Epithelial cell of proximal tubule (primary cell): Measurements from ENCODE around the gene PSMA3. TPM values are rescaled to one million over a fixed set of nuclear protein-coding genes. Genes with fewer than 3 reads are reported as not detected.

Source experiments
- DNase-seq: peaks from one replicate; pipeline ENCODE4 v3.0.0-alpha.2; 2011; ENCODE audit warnings: low read depth
- H3K4me3 ChIP-seq: 2 replicates; pipeline ENCODE4 v1.5.1; 2011; ENCODE audit warnings: low read depth, mild to moderate bottlenecking, low read length
- CTCF ChIP-seq: conservative IDR thresholded peaks from 2 replicates; pipeline ENCODE4 v1.5.1; 2012; ENCODE audit warnings: low read depth, mild to moderate bottlenecking, low read length
- total RNA-seq: library from RNA; depleted of rRNA; stranded (reverse); fragments of >200 nt; gene quantifications from 2 replicates; pipeline ENCODE4 v1.2.3, GENCODE V29; 2015

The PSMA3 gene
- total RNA-seq, 1 donor from 2014 or later: 255 TPM

DNA sequence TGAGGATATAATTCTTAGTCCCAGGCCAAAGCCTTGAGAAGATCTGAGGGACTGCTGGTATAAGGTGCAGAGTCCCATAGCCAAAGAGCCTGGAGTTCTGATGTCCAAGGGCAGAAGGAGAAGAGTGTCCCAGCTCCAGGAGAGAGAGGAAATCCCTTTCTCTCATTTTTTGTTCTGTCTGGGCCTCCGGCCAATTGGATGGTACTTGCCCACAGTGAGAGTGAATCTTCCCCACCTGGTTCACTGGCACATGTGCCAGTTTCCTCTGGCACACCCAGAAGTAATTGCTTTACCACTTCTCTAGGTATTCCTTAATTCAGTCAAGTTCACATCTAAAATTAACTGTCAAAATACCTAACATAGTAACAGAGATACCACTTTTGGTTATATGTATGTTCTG is 69.1 kb downstream of the PSMA3 start:
- H3K4me3 ChIP-seq: no peak overlapping the region
- DNase-seq: no peak
- no peak for TF ChIP-seq CTCF

DNA sequence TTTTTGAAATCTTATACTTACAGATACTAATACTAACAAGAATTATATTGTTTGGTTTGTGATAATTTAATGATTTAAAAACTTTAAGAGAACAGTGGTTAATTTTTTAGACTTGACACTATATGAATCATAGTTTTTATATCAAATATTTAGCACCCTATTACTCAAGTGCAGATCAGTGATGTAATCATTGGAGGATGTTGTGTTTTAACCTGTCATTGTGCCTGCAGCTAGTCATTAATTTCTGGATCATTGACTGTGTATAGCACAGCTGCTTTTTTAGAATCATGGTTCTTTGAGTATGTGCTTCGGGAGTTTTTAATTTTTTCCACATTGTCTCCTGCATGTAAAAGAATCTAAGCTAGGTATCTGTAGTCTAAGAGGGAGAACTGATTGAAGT is 71.0 kb downstream of the PSMA3 start:
- H3K4me3 ChIP-seq: no peak overlapping the region
- TF ChIP-seq CTCF: no peak
- DNase-seq: no peak

Other genes with a start within 250 kb of the PSMA3 start
- gene ARMH4, start 92.6 kb upstream of the PSMA3 start, total RNA-seq: 4.4 and 5.8 TPM in 2 replicates
- gene ACTR10, start 44.7 kb upstream of the PSMA3 start, total RNA-seq: 70.0 and 103 TPM in 2 replicates
- gene ARID4A, start 53.7 kb downstream of the PSMA3 start, total RNA-seq: 2.7 and 8.6 TPM in 2 replicates
- gene TOMM20L, start 151.1 kb downstream of the PSMA3 start, total RNA-seq: not detected in 2 replicates
- gene TIMM9, start 182.7 kb downstream of the PSMA3 start, total RNA-seq: 61.6 and 69.5 TPM in 2 replicates
- 11.2 and 18.5 TPM in 2 replicates for gene KIAA0586, start 182.9 kb downstream of the PSMA3 start, total RNA-seq